ENCODE measurements around the gene NUDT15. TPM values are rescaled to one million over a fixed set of nuclear protein-coding genes. Genes with fewer than 3 reads are reported as not detected.

NUDT15 gene
- total and polyA plus RNA-seq, 10 of the 15 experiments (the other 5 are each of a cell fraction or from before 2014, with no cell fraction given): 11.4 to 26.7 (median 18.0) TPM

GRCh38 chr13:48040896-48041295 is 3.4 kb downstream of the NUDT15 start:
- H3K27me3 ChIP-seq (replicated peaks in 1 of 2; ENCODE audit: control insufficient read depth in 2 of 2, insufficient read depth in 2 of 2, low read length in 1 of 2): no peaks in the 10 kb centered on the region
- ATAC-seq (no peak), DNase-seq (ENCODE audit: low read depth, low spot score) (no peak), FAIRE-seq (no peak)
- ChIA-PET POLR2A (no interaction called here), SMC1A (ENCODE audit: uncharacterized antibody, unreplicated experiment) (interaction anchor here (1.0 kb wide), 1 partner anchor 13 kb away, joined by 3 read pairs; no protein-coding TSS in a partner anchor), CTCF (no interaction called here), RAD21 (ENCODE audit: unreplicated experiment) (no interaction called here)
- peaks cover 15% of the 10 kb centered on the region for H3K79me2 ChIP-seq (ENCODE audit: control insufficient read depth, insufficient read depth, low read length)
- peaks cover 1 to 5% of the 10 kb centered on the region in 2 experiments; a peak in 2 of 4 replicates for H3K36me3 ChIP-seq (ENCODE audit: control insufficient read depth in 2 of 2, insufficient read depth in 2 of 2, low read length in 1 of 2)
- no peaks in the 10 kb centered on the region; the same call in 2 of the 3 replicates for H3K9me3 ChIP-seq (replicated peaks; ENCODE audit: control insufficient read depth, insufficient read depth, low read length)
- H4K20me1 ChIP-seq (ENCODE audit: control insufficient read depth, insufficient read depth): no peaks in the 10 kb centered on the region; the same call in 1 of the 2 replicates
- intact Hi-C loops (cut with micrococcal nuclease; ENCODE audit: unreplicated experiment) (no loop called here), in situ Hi-C loops (cut with MboI) (no loop called here)
- no peak overlapping the region for H3K27ac ChIP-seq (ENCODE audit: control insufficient read depth, insufficient read depth)
- H3K4me3 ChIP-seq: no peak overlapping the region
- no peak overlapping the region for H3K4me2 ChIP-seq (ENCODE audit: control insufficient read depth, insufficient read depth)
- no TSS peak for BruUV-seq (replicated peaks)
- H2AFZ ChIP-seq (ENCODE audit: control insufficient read depth, low read depth, low read length): no peak overlapping the region
- peaks cover 8% of the 10 kb centered on the region for H3K4me1 ChIP-seq (ENCODE audit: control insufficient read depth, insufficient read depth, low read length)
- WGBS (ENCODE audit: insufficient coverage, insufficient replicate concordance, low lambda C conversion rate, missing lambda C conversion rate): 46% methylated on average over 1 of the region's 1 CpG
- no peak overlapping the region for H3K9ac ChIP-seq (ENCODE audit: control insufficient read depth, insufficient read depth, low read length)
- TF ChIP-seq SMC3 (IDR thresholded peaks at IDR 0.05; ENCODE audit: borderline replicate concordance, low read length) (no peak), HSF1 (IDR thresholded peaks at IDR 0.05; ENCODE audit: low read depth, low read length) (no peak), SMAD5 (IDR thresholded peaks at IDR 0.05; ENCODE audit: low read depth) (no peak), PKNOX1 (IDR thresholded peaks at IDR 0.05) (no peak), HDAC6 (IDR thresholded peaks at IDR 0.05; ENCODE audit: unreplicated experiment) (no peak), BRCA1 (IDR thresholded peaks at IDR 0.05; ENCODE audit: low read depth, low read length) (no peak), ZNF207 (IDR thresholded peaks at IDR 0.05; ENCODE audit: borderline replicate concordance) (no peak), CEBPZ (IDR thresholded peaks at IDR 0.05; ENCODE audit: low read depth, low read length) (no peak), SUZ12 (IDR thresholded peaks at IDR 0.05; ENCODE audit: unreplicated experiment) (no peak), ATF2 (IDR thresholded peaks at IDR 0.05; ENCODE audit: low read length) (no peak), KAT2A (conservative IDR thresholded peaks at IDR 0.05; ENCODE audit: control insufficient read depth, low read depth, low read length) (no peak), SIN3A (IDR thresholded peaks at IDR 0.05; ENCODE audit: low read depth, low read length) (no peak)

Data from GM12878 (cell line).